Activated B cell treated with CpG ODN at 0.5 μM for 24 hours (primary cell): ENCODE data around the gene COLEC11. TPM values are rescaled to one million over a fixed set of nuclear protein-coding genes. Genes with fewer than 3 reads are reported as not detected.

Source experiments
- ATAC-seq: fragments of 200-7000 bp; cut with Tn5 transposase; one replicate; pipeline ENCODE4 v1.10.0; 2021; ENCODE audit warnings: low read depth, mild to moderate bottlenecking, moderate library complexity
- CTCF ChIA-PET: fragments of 350-600 bp; sonication (Branson Sonifier 250); formaldehyde crosslinking; loops from one replicate; lab custom pipeline; 2021; ENCODE audit warnings: antibody characterized with exemption; lab: Charles Lee
- POLR2A ChIA-PET: fragments of 350-600 bp; sonication (Branson Sonifier 250); formaldehyde crosslinking; loops from one replicate; lab custom pipeline; 2021; ENCODE audit warnings: antibody characterized with exemption; lab: Charles Lee
- DNase-seq: peaks from one replicate; pipeline ENCODE4 v3.0.0; 2022
- H3K27ac Mint-ChIP-seq: one replicate; pipeline ENCODE4 v1.8.0; 2020; ENCODE audit warnings: mixed read lengths
- H3K27me3 Mint-ChIP-seq: one replicate; pipeline ENCODE4 v1.8.0; 2021; ENCODE audit warnings: mixed read lengths
- H3K36me3 Mint-ChIP-seq: one replicate; pipeline ENCODE4 v1.8.0; 2021; ENCODE audit warnings: low read depth, mixed read lengths
- H3K4me1 Mint-ChIP-seq: one replicate; pipeline ENCODE4 v1.8.0; 2021; ENCODE audit warnings: mixed read lengths
- H3K4me3 Mint-ChIP-seq: one replicate; pipeline ENCODE4 v1.8.0; 2020; ENCODE audit warnings: mild to moderate bottlenecking, mixed read lengths
- H3K9me3 Mint-ChIP-seq: one replicate; pipeline ENCODE4 v1.8.0; 2020; ENCODE audit warnings: mixed read lengths
- intact Hi-C: fragments of 100-400 bp; cut with micrococcal nuclease; formaldehyde crosslinking; loops from one replicate; pipeline ENCODE4 v1.15.1; 2024
- total RNA-seq: library from RNA; stranded (reverse); gene quantifications from 2 replicates; pipeline ENCODE4 v1.2.3, GENCODE V29; 2022
- TF ChIP-seq, protein P1 (sequence below): fragments of 200-600 bp; IDR thresholded peaks from one replicate; pipeline ENCODE4 v1.8.0; 2022; ENCODE audit warnings: antibody characterized with exemption, mild to moderate bottlenecking

COLEC11 gene
- total RNA-seq, 1 donor from 2014 or later = not detected

DNA sequence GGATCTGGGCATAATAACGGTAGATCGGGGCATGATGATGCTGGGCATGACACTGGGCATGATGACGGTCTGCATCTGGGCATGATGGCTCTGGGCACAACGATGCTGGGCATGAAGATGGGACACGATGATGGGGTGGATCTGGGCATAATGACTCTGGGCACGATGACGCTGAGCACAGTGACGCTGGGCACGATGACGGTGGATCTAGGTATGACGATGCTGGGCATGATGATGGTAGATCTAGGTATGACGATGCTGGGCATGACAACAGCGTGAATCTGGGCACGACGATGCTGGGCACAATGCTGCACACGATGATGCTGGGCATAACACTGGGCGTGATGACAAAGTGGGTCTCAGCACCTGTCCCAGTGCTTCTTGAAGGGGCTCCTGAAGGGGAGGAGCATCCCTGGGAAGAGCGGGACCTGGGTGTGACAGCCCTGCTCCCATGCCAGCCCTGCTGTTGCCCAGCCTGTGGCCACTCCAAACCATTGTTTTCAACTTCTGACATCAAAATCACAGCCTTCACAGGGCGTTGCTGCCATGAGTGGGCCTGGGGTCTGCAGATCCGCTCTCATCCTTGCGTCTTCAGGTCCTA is 32.7 kb downstream of the COLEC11 start:
- no peak overlapping the region for H3K4me3 Mint-ChIP-seq
- intact Hi-C loops = no loop called here
- H3K36me3 Mint-ChIP-seq = no peaks in the 10 kb centered on the region
- H3K4me1 Mint-ChIP-seq = no peaks in the 10 kb centered on the region
- H3K9me3 Mint-ChIP-seq = no peaks in the 10 kb centered on the region
- ChIA-PET CTCF (no interaction called here), POLR2A (no interaction called here)
- no peak for DNase-seq
- ATAC-seq = no peak
- TF ChIP-seq, protein P1, sequence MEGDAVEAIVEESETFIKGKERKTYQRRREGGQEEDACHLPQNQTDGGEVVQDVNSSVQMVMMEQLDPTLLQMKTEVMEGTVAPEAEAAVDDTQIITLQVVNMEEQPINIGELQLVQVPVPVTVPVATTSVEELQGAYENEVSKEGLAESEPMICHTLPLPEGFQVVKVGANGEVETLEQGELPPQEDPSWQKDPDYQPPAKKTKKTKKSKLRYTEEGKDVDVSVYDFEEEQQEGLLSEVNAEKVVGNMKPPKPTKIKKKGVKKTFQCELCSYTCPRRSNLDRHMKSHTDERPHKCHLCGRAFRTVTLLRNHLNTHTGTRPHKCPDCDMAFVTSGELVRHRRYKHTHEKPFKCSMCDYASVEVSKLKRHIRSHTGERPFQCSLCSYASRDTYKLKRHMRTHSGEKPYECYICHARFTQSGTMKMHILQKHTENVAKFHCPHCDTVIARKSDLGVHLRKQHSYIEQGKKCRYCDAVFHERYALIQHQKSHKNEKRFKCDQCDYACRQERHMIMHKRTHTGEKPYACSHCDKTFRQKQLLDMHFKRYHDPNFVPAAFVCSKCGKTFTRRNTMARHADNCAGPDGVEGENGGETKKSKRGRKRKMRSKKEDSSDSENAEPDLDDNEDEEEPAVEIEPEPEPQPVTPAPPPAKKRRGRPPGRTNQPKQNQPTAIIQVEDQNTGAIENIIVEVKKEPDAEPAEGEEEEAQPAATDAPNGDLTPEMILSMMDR = no peak
- no peak overlapping the region for H3K27ac Mint-ChIP-seq
- H3K27me3 Mint-ChIP-seq = peaks cover 3% of the 10 kb centered on the region

DNA sequence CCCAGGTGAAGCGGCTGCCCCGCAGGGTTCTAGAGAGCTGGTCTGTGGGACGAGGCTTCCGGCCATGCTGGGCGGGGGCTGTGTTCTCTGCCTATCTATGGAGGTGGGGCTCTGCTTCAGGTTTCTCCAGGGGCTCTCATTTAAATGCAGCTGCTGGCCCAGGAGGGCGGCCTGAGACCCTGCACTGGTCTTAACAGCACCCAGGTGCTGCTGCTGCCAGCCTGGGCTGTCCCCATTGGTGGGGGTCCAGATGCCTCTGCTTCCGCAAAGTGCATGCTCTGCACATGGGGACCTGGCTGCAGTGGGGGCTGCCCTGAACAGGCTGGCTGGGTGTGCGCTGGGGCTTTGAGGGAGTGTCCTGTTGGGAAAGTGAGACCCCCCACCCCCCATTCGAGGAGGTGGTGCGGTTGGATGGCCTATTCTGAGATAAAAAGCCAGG is 33.3 kb downstream of the COLEC11 start:
- peaks cover 3% of the 10 kb centered on the region for H3K27me3 Mint-ChIP-seq
- intact Hi-C loops = no loop called here
- CTCF ChIA-PET = no interaction called here
- ATAC-seq (no peak), DNase-seq (no peak)
- TF ChIP-seq, protein P1 = no peak
- no peak overlapping the region for H3K27ac Mint-ChIP-seq
- no peaks in the 10 kb centered on the region for H3K36me3 Mint-ChIP-seq
- H3K9me3 Mint-ChIP-seq = no peaks in the 10 kb centered on the region
- POLR2A ChIA-PET = no interaction called here
- H3K4me3 Mint-ChIP-seq = no peak overlapping the region
- no peaks in the 10 kb centered on the region for H3K4me1 Mint-ChIP-seq

DNA sequence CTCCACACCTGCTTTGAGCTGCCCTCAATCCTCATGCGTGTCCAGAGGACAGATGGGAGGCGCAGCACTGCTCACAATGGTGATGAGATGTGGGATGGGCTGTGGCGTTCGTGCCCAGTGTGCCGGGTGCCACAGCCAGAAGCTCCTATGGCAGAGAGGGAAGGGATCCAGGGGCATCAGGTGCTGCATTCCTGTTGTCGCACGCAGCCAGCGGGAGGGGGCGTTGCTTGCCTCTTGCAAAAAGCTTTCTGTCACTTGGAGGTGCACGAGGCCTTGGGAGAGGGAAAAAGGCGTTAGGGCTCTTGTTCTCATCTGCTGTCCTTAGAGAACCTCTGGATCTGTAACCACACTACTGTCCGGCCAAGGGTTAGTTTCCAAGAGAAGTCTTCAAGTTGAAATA is 33.9 kb downstream of the COLEC11 start:
- Mint-ChIP-seq H3K36me3 (no peaks in the 10 kb centered on the region), H3K4me1 (no peaks in the 10 kb centered on the region), H3K27me3 (peaks cover 3% of the 10 kb centered on the region), H3K27ac (no peak overlapping the region), H3K9me3 (no peaks in the 10 kb centered on the region), H3K4me3 (no peak overlapping the region)
- POLR2A ChIA-PET = no interaction called here
- ATAC-seq = no peak
- intact Hi-C loops = no loop called here
- CTCF ChIA-PET = interaction anchor here (0.7 kb wide), 1 partner anchor 205 kb away, joined by 3 read pairs; no protein-coding TSS in a partner anchor
- TF ChIP-seq, protein P1 = no peak
- DNase-seq = no peak

DNA sequence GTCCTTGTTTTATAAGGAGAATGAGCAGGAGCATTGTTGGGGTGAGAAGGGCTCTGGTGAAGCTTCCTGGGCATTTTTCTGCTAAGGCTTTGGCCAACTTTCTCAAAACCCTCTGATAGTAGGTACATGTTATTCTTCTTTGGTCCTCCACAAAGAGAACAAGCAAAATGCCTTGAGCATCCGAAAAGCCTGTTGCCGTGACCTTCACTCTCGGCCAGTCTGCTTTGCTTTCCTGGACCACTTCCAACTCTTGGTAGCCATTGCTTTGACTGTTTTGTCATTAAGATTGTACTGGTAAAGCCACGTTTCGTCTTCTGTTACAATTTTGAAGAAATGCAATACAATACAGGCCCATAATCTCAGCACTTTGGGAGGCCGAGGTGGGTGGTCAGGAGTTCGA is 35.7 kb downstream of the COLEC11 start:
- intact Hi-C loops = no loop called here
- no peak for ATAC-seq
- H3K9me3 Mint-ChIP-seq = no peaks in the 10 kb centered on the region
- no peaks in the 10 kb centered on the region for H3K4me1 Mint-ChIP-seq
- no peaks in the 10 kb centered on the region for H3K36me3 Mint-ChIP-seq
- no peak overlapping the region for H3K4me3 Mint-ChIP-seq
- H3K27me3 Mint-ChIP-seq = peaks cover 3% of the 10 kb centered on the region
- CTCF ChIA-PET = no interaction called here
- POLR2A ChIA-PET = no interaction called here
- H3K27ac Mint-ChIP-seq = no peak overlapping the region
- TF ChIP-seq, protein P1 = no peak
- DNase-seq = no peak

DNA sequence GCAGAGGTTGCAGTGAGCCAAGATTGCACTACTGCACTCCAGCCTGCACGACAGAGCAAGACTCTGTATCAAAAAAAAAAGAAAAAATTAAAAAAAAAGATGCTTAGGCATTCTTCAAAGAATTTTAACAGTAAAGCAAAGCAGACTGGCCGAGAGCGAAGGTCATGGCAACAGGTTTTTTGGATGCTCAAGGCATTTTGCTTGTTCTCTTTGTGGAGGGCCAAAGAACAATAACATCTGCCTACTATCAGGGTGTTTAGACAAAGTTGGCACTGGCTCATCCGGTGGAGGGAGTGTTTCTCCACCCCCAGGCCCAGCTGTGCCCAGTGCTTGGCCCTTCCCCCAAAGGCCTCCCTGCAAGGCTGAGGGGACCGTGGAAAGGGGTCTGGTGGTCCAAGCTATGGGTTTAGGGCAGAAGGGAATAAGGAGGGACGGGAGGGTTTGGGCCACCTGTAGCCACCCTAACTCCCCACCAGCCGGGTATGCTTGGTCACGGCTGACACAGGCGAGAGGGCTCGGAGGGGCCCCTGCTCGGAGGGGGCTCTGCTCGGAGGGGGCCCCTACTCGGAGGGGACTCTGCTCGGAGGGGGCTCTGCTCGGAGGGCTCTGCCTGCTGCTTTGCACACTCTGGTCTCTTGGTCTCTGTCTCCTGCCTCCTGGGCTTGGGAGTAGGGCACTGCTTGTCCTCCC is 36.4 kb downstream of the COLEC11 start:
- ChIA-PET CTCF (no interaction called here), POLR2A (no interaction called here)
- Mint-ChIP-seq H3K27me3 (peaks cover 3% of the 10 kb centered on the region), H3K4me1 (no peaks in the 10 kb centered on the region), H3K9me3 (no peaks in the 10 kb centered on the region), H3K4me3 (no peak overlapping the region), H3K36me3 (no peaks in the 10 kb centered on the region), H3K27ac (no peak overlapping the region)
- intact Hi-C loops = no loop called here
- TF ChIP-seq, protein P1 = no peak
- ATAC-seq (no peak), DNase-seq (no peak)
